Prostate gland (tissue), 2 donors: ENCODE results near the gene SLC9A8.

Source experiments
- POLR2A ChIP-seq: fragments of 450-650 bp; IDR thresholded peaks from one replicate; pipeline ENCODE4 v1.6.1; 2016; ENCODE audit warnings: antibody characterized with exemption, mild to moderate bottlenecking
- POLR2AphosphoS5 ChIP-seq: sonication (generic); formaldehyde crosslinking; IDR thresholded peaks from one replicate; pipeline ENCODE4 v1.6.1; 2017; ENCODE audit warnings: antibody characterized with exemption
- TF ChIP-seq, protein P1 (sequence below), 4 experiments: fragments of 200-600 bp in 2 of 4; fragments of 450-650 bp in 2 of 4; sonication (generic) in 2 of 4; IDR thresholded peaks; 1 replicate in 3 of 4; 2 replicates in 1 of 4; pipeline ENCODE4 v1.5.1; 2016 to 2019; ENCODE audit warnings: antibody characterized with exemption in 4 of 4, mild to moderate bottlenecking in 2 of 4, moderate library complexity in 2 of 4

DNA sequence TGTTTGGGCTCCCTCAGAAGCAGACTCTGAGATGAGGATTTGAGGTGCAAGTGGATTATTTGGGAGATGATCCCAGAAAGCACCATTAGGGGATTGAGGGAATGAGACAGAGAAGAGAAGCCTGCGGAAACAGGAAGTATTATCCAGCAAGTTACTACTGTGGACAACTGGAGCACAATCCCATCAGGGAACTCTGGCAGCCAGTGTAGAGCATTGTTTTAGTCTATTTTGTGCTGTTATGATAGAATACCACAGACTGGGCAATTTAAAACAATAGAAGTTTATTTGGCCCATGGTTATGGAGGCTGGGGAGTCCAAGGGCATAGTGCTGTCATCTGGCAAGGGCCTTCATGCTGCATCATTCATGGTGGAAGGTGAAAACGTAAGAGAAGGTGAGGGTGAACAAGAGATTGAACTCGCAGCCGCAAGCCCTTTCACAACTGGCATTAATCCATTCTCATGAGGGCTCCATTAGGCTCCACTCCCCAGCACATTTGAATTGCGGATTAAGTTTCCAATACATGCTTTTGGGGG, 43.5 kb upstream of the SLC9A8 start:
- TF ChIP-seq, protein P1, sequence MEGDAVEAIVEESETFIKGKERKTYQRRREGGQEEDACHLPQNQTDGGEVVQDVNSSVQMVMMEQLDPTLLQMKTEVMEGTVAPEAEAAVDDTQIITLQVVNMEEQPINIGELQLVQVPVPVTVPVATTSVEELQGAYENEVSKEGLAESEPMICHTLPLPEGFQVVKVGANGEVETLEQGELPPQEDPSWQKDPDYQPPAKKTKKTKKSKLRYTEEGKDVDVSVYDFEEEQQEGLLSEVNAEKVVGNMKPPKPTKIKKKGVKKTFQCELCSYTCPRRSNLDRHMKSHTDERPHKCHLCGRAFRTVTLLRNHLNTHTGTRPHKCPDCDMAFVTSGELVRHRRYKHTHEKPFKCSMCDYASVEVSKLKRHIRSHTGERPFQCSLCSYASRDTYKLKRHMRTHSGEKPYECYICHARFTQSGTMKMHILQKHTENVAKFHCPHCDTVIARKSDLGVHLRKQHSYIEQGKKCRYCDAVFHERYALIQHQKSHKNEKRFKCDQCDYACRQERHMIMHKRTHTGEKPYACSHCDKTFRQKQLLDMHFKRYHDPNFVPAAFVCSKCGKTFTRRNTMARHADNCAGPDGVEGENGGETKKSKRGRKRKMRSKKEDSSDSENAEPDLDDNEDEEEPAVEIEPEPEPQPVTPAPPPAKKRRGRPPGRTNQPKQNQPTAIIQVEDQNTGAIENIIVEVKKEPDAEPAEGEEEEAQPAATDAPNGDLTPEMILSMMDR (IDR thresholded peaks at IDR 0.05) = no peak
- TF ChIP-seq POLR2AphosphoS5 (no peak), POLR2A (no peak)
